A673 (cell line): ENCODE measurements around the gene XYLT1. TPM values are rescaled to one million over a fixed set of nuclear protein-coding genes. Genes with fewer than 3 reads are reported as not detected.
"Not testable (repeated sequence)": the region's sequence is repeated elsewhere in the genome, so short reads cannot be mapped to it uniquely, and the experiment has no call there.

Source experiments
- BruUV-seq: library from RNA; stranded (reverse); fragments of 400-500 nt; replicated peaks from 2 replicates; lab custom pipeline; 2021; lab: Mats Ljungman, UMichigan
- CTCF ChIA-PET: fragments of 300-600 bp; sonication (Branson Sonifier 250); formaldehyde crosslinking; loops from one replicate; lab custom pipeline; 2022; ENCODE audit warnings: antibody characterized with exemption; lab: Charles Lee
- POLR2A ChIA-PET: fragments of 300-600 bp; sonication (Branson Sonifier 250); formaldehyde crosslinking; loops from one replicate; lab custom pipeline; 2022; ENCODE audit warnings: antibody characterized with exemption; ENCODE audit not compliant: low non-redundant PET; lab: Charles Lee
- DNase-seq: peaks from one replicate; pipeline ENCODE4 v3.0.0-alpha.2; 2015; ENCODE audit warnings: low spot score
- H3K27ac ChIP-seq: fragments of 200-600 bp; sonication (generic); 2 replicates; pipeline ENCODE4 v1.5.1; 2016; ENCODE audit warnings: mixed run types, low read depth, mild to moderate bottlenecking, mixed read lengths, antibody characterized with exemption, low read length; ENCODE audit not compliant: poor library complexity, severe bottlenecking
- H3K27me3 ChIP-seq: fragments of 200-600 bp; sonication (generic); replicated peaks from 2 replicates; pipeline ENCODE4 v1.6.1; 2017; ENCODE audit warnings: mixed run types, low read depth, mild to moderate bottlenecking, mixed read lengths, antibody characterized with exemption, low read length; ENCODE audit not compliant: insufficient read depth, poor library complexity
- H3K36me3 ChIP-seq: fragments of 200-600 bp; sonication (generic); 2 replicates; pipeline ENCODE4 v1.6.1; 2016; ENCODE audit warnings: mixed run types, mild to moderate bottlenecking, mixed read lengths, antibody characterized with exemption, low read length; ENCODE audit not compliant: insufficient read depth, poor library complexity, severe bottlenecking
- H3K4me1 ChIP-seq: fragments of 200-600 bp; sonication (generic); 2 replicates; pipeline ENCODE4 v1.6.1; 2017; ENCODE audit warnings: mixed run types, mild to moderate bottlenecking, mixed read lengths, antibody characterized with exemption, low read length; ENCODE audit not compliant: insufficient read depth, poor library complexity, severe bottlenecking
- H3K4me3 ChIP-seq: fragments of 200-600 bp; sonication (generic); 2 replicates; pipeline ENCODE4 v1.5.1; 2016; ENCODE audit warnings: low read depth, mixed run types, mild to moderate bottlenecking, mixed read lengths, low read length; ENCODE audit not compliant: poor library complexity, severe bottlenecking
- H3K9me3 ChIP-seq: fragments of 200-600 bp; sonication (generic); 2 replicates; pipeline ENCODE4 v1.6.1; 2016; ENCODE audit warnings: mixed run types, low read depth, mild to moderate bottlenecking, mixed read lengths, antibody characterized with exemption, low read length; ENCODE audit not compliant: poor library complexity, severe bottlenecking
- CTCF ChIP-seq: fragments of 300-800, 200-600 bp; sonication (generic); conservative IDR thresholded peaks from 2 replicates; pipeline ENCODE4 v1.5.1; 2017; ENCODE audit warnings: low read depth, mild to moderate bottlenecking, antibody characterized with exemption, low read length, moderate library complexity, mixed read lengths
- EZH2 ChIP-seq: fragments of 200-600 bp; sonication (generic); IDR thresholded peaks from 2 replicates; pipeline ENCODE4 v1.6.1; 2017; ENCODE audit warnings: borderline replicate concordance, low read depth, mild to moderate bottlenecking, mixed read lengths, antibody characterized with exemption, low read length; ENCODE audit not compliant: poor library complexity, severe bottlenecking
- intact Hi-C: fragments of 100-400 bp; cut with micrococcal nuclease; formaldehyde crosslinking; loops from one replicate; pipeline ENCODE4 v1.10.0; 2022; ENCODE audit not compliant: unreplicated experiment
- total RNA-seq: library from RNA; stranded (reverse); gene quantifications from 2 replicates; pipeline ENCODE4 v1.2.3, GENCODE V29; 2021

The XYLT1 gene
- total RNA-seq, 1 experiment from 2014 or later: 0.64 TPM

GRCh38 chr16:17335826-17336529, 134.8 kb downstream of the XYLT1 start:
- CTCF ChIA-PET: no interaction called here
- no peak for DNase-seq
- BruUV-seq: no TSS peak
- Histone ChIP-seq H3K27ac (no peak overlapping the region), H3K9me3 (no peaks in the 10 kb centered on the region), H3K27me3 (no peaks in the 10 kb centered on the region), H3K36me3 (no peaks in the 10 kb centered on the region), H3K4me1 (no peaks in the 10 kb centered on the region), H3K4me3 (no peak overlapping the region)
- POLR2A ChIA-PET: no interaction called here
- intact Hi-C loops: no loop called here
- TF ChIP-seq CTCF: no peak

- H3K4me1 ChIP-seq, DNase-seq, POLR2A ChIA-PET, H3K27me3 ChIP-seq, H3K4me3 ChIP-seq, H3K36me3 ChIP-seq, CTCF ChIA-PET, intact Hi-C loops, BruUV-seq, H3K9me3 ChIP-seq, H3K27ac ChIP-seq: not testable (repeated sequence)
These were observed 135.4 kb downstream of the XYLT1 start for GRCh38 chr16:17335406-17335805.

GRCh38 chr16:17334096-17334495, 136.7 kb downstream of the XYLT1 start:
- Histone ChIP-seq H3K27ac (no peak overlapping the region), H3K36me3 (no peaks in the 10 kb centered on the region), H3K4me3 (no peak overlapping the region), H3K27me3 (no peaks in the 10 kb centered on the region), H3K9me3 (no peaks in the 10 kb centered on the region), H3K4me1 (no peaks in the 10 kb centered on the region)
- DNase-seq: no peak
- BruUV-seq: no TSS peak
- TF ChIP-seq CTCF: no peak
- TF ChIP-seq EZH2: no peak
- ChIA-PET CTCF (no interaction called here), POLR2A (no interaction called here)
- intact Hi-C loops: no loop called here

- Histone ChIP-seq H3K36me3 (no peaks in the 10 kb centered on the region), H3K4me3 (no peak overlapping the region), H3K4me1 (no peaks in the 10 kb centered on the region), H3K27ac (no peak overlapping the region), H3K27me3 (no peaks in the 10 kb centered on the region), H3K9me3 (no peaks in the 10 kb centered on the region)
- intact Hi-C loops: no loop called here
- no peak for DNase-seq
- ChIA-PET CTCF (no interaction called here), POLR2A (no interaction called here)
- no peak for TF ChIP-seq CTCF
- TF ChIP-seq EZH2: no peak
- BruUV-seq: no TSS peak
These were observed 137.5 kb downstream of the XYLT1 start for GRCh38 chr16:17333229-17333628.
